ENCODE data around the gene PPDPF.

The PPDPF gene

DNA sequence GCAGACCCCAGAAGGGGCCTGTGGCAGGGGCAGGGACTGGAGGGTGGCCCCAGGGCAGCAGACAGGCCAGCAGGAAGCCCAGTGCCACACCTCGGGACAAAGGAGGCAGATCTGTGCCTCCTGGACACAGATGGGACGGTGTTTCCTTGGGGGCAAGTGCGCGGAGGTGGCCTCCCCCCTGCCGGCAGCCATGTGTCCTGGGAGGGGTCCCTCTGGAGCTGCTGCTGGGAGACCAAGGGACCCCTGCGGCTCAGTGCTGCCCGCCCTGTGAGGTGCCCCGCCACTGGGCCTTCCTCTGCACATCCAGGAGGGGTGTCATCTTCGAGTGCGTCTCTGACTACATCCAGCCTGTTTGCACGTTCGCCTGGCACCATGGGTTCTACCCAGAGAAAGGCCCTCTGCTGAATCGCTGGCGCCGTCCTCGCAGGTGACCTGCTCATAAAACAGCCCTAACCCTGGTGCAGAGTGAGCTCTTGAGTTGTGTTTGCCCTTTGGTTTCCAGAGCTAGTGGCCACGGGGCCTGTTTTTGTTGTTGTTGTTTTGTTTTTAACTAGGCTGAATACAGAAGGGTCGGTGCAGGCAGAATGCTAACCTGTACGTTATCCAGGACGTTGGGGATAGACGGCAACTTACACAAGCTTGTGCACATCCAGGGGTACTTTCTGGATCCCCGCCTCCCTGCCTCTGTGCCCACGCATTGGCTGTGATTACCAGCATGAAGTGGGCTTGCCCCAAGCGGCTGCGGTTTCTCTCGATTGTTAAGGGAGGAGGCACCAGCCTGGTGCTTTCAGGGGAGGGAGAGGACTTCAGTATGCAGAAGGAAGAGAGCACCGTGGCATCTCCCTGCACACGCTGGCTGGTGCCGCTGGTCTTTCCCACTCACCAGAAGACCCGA is 46.8 kb upstream of the PPDPF start:
- ATAC-seq: no peak
- no peak for TF ChIP-seq CSDC2 (CRISPR knock-in tag; IDR thresholded peaks at IDR 0.05)
- TF ChIP-seq, protein P1, sequence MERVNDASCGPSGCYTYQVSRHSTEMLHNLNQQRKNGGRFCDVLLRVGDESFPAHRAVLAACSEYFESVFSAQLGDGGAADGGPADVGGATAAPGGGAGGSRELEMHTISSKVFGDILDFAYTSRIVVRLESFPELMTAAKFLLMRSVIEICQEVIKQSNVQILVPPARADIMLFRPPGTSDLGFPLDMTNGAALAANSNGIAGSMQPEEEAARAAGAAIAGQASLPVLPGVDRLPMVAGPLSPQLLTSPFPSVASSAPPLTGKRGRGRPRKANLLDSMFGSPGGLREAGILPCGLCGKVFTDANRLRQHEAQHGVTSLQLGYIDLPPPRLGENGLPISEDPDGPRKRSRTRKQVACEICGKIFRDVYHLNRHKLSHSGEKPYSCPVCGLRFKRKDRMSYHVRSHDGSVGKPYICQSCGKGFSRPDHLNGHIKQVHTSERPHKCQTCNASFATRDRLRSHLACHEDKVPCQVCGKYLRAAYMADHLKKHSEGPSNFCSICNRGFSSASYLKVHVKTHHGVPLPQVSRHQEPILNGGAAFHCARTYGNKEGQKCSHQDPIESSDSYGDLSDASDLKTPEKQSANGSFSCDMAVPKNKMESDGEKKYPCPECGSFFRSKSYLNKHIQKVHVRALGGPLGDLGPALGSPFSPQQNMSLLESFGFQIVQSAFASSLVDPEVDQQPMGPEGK (CRISPR knock-in tag; IDR thresholded peaks at IDR 0.05; ENCODE audit: borderline replicate concordance): no peak
- no peak for TF ChIP-seq PPARA (CRISPR knock-in tag; IDR thresholded peaks at IDR 0.05; ENCODE audit: borderline replicate concordance)
- TF ChIP-seq TOX (CRISPR knock-in tag; IDR thresholded peaks at IDR 0.05; ENCODE audit: borderline replicate concordance): no peak
- no peak for TF ChIP-seq SNAI2 (CRISPR knock-in tag; IDR thresholded peaks at IDR 0.05)
- no peak for TF ChIP-seq BACH2 (CRISPR knock-in tag; IDR thresholded peaks at IDR 0.05; ENCODE audit: borderline replicate concordance)
- TF ChIP-seq GLIS3 (CRISPR knock-in tag; IDR thresholded peaks at IDR 0.05): no peak
- no peak for TF ChIP-seq ZC3H10 (CRISPR knock-in tag; IDR thresholded peaks at IDR 0.05)
- TF ChIP-seq, protein P2, sequence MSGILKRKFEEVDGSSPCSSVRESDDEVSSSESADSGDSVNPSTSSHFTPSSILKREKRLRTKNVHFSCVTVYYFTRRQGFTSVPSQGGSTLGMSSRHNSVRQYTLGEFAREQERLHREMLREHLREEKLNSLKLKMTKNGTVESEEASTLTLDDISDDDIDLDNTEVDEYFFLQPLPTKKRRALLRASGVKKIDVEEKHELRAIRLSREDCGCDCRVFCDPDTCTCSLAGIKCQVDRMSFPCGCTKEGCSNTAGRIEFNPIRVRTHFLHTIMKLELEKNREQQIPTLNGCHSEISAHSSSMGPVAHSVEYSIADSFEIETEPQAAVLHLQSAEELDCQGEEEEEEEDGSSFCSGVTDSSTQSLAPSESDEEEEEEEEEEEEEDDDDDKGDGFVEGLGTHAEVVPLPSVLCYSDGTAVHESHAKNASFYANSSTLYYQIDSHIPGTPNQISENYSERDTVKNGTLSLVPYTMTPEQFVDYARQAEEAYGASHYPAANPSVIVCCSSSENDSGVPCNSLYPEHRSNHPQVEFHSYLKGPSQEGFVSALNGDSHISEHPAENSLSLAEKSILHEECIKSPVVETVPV (CRISPR knock-in tag; IDR thresholded peaks at IDR 0.05): no peak
- no peak for TF ChIP-seq OSR1 (CRISPR knock-in tag; IDR thresholded peaks at IDR 0.05)
- TF ChIP-seq ZFP3 (CRISPR knock-in tag; IDR thresholded peaks at IDR 0.05): no peak
- no peak for TF ChIP-seq RARB (CRISPR knock-in tag; IDR thresholded peaks at IDR 0.05)
- no peak for TF ChIP-seq ZNF565 (CRISPR knock-in tag; conservative IDR thresholded peaks at IDR 0.05; ENCODE audit: low read depth)
- no peak for TF ChIP-seq ZFP30 (CRISPR knock-in tag; IDR thresholded peaks at IDR 0.05)
- TF ChIP-seq ISL1 (CRISPR knock-in tag; IDR thresholded peaks at IDR 0.05): no peak
- no peak for TF ChIP-seq POU6F1 (CRISPR knock-in tag; IDR thresholded peaks at IDR 0.05; ENCODE audit: borderline replicate concordance, low read depth)
- no peak for TF ChIP-seq ZNF8 (CRISPR knock-in tag; IDR thresholded peaks at IDR 0.05)

GRCh38 chr20:63475209-63475608 is 45.4 kb upstream of the PPDPF start:
- TF ChIP-seq ZNF565 (CRISPR knock-in tag; conservative IDR thresholded peaks at IDR 0.05; ENCODE audit: low read depth): no peak
- ATAC-seq: no peak

GRCh38 chr20:63477061-63477616 is 43.4 kb upstream of the PPDPF start:
- ATAC-seq: no peak
- TF ChIP-seq TOX (CRISPR knock-in tag; IDR thresholded peaks at IDR 0.05; ENCODE audit: borderline replicate concordance): no peak
- TF ChIP-seq ZC3H10 (CRISPR knock-in tag; IDR thresholded peaks at IDR 0.05): no peak
- TF ChIP-seq POU6F1 (CRISPR knock-in tag; IDR thresholded peaks at IDR 0.05; ENCODE audit: borderline replicate concordance, low read depth): no peak
- TF ChIP-seq, protein P3, sequence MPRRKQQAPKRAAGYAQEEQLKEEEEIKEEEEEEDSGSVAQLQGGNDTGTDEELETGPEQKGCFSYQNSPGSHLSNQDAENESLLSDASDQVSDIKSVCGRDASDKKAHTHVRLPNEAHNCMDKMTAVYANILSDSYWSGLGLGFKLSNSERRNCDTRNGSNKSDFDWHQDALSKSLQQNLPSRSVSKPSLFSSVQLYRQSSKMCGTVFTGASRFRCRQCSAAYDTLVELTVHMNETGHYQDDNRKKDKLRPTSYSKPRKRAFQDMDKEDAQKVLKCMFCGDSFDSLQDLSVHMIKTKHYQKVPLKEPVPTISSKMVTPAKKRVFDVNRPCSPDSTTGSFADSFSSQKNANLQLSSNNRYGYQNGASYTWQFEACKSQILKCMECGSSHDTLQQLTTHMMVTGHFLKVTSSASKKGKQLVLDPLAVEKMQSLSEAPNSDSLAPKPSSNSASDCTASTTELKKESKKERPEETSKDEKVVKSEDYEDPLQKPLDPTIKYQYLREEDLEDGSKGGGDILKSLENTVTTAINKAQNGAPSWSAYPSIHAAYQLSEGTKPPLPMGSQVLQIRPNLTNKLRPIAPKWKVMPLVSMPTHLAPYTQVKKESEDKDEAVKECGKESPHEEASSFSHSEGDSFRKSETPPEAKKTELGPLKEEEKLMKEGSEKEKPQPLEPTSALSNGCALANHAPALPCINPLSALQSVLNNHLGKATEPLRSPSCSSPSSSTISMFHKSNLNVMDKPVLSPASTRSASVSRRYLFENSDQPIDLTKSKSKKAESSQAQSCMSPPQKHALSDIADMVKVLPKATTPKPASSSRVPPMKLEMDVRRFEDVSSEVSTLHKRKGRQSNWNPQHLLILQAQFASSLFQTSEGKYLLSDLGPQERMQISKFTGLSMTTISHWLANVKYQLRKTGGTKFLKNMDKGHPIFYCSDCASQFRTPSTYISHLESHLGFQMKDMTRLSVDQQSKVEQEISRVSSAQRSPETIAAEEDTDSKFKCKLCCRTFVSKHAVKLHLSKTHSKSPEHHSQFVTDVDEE (CRISPR knock-in tag; IDR thresholded peaks at IDR 0.05): no peak
- TF ChIP-seq, protein P1 (CRISPR knock-in tag; IDR thresholded peaks at IDR 0.05; ENCODE audit: borderline replicate concordance): no peak
- no peak for TF ChIP-seq GLIS3 (CRISPR knock-in tag; IDR thresholded peaks at IDR 0.05)
- no peak for TF ChIP-seq ZFP3 (CRISPR knock-in tag; IDR thresholded peaks at IDR 0.05)
- TF ChIP-seq, protein P2 (CRISPR knock-in tag; IDR thresholded peaks at IDR 0.05): no peak
- no peak for TF ChIP-seq ISL1 (CRISPR knock-in tag; IDR thresholded peaks at IDR 0.05)
- no peak for TF ChIP-seq TCF4 (CRISPR knock-in tag; IDR thresholded peaks at IDR 0.05; ENCODE audit: borderline replicate concordance)
- TF ChIP-seq OSR1 (CRISPR knock-in tag; IDR thresholded peaks at IDR 0.05): no peak
- TF ChIP-seq, protein P4, sequence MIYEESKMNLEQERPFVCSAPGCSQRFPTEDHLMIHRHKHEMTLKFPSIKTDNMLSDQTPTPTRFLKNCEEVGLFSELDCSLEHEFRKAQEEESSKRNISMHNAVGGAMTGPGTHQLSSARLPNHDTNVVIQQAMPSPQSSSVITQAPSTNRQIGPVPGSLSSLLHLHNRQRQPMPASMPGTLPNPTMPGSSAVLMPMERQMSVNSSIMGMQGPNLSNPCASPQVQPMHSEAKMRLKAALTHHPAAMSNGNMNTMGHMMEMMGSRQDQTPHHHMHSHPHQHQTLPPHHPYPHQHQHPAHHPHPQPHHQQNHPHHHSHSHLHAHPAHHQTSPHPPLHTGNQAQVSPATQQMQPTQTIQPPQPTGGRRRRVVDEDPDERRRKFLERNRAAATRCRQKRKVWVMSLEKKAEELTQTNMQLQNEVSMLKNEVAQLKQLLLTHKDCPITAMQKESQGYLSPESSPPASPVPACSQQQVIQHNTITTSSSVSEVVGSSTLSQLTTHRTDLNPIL (CRISPR knock-in tag; IDR thresholded peaks at IDR 0.05; ENCODE audit: low read depth): no peak
- no peak for TF ChIP-seq BACH2 (CRISPR knock-in tag; IDR thresholded peaks at IDR 0.05; ENCODE audit: borderline replicate concordance)
- TF ChIP-seq ZNF565 (CRISPR knock-in tag; conservative IDR thresholded peaks at IDR 0.05; ENCODE audit: low read depth): no peak
- no peak for TF ChIP-seq ZFP30 (CRISPR knock-in tag; IDR thresholded peaks at IDR 0.05)
